ENCODE measurements around the gene SIN3A.
A peak's percentile ranks its signal among the peaks of the same experiment; 100 is the strongest.

The SIN3A gene

DNA sequence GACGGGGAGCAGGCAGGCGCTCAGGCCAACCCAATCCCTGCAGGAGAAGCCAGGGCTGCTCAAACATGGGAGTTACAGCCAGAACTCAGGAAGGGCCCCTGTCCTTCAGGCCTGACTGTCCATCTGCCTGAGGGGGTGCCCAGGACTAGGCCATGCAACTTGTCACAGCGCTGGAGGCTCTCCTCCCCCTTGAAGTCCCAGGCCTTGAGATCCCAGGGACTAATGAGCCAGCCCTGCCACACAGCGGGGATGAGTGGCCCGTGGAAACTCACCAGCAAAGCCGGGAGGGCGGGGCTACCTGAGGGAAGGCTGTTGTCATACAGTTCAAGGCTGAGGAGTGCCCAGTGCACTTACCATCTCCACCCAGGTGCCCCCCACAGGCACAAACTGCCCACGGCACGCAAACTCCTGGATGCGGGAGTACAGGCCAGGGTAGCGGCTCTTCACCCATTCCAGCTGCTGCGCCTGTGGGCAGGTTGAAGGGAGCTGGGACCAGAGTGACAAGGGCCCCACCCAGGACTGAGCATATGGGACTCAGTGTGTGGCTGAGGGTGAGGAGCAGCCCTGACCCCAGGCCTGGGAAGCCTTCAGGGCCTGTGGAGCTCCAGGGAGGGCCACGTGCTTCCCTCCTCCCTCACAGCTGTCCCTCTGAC is 89.4 kb downstream of the SIN3A start:
- Mint-ChIP-seq H3K4me1 (ENCODE audit: low read depth) (peaks cover 6% of the 10 kb centered on the region), H3K27ac (peak overlapping the region; percentile 25), H3K27me3 (no peaks in the 10 kb centered on the region), H3K36me3 (ENCODE audit: low read depth) (peaks cover 100% of the 10 kb centered on the region), H3K4me3 (no peak overlapping the region), H3K9me3 (no peaks in the 10 kb centered on the region)
- intact Hi-C loops (cut with micrococcal nuclease): no loop called here

DNA sequence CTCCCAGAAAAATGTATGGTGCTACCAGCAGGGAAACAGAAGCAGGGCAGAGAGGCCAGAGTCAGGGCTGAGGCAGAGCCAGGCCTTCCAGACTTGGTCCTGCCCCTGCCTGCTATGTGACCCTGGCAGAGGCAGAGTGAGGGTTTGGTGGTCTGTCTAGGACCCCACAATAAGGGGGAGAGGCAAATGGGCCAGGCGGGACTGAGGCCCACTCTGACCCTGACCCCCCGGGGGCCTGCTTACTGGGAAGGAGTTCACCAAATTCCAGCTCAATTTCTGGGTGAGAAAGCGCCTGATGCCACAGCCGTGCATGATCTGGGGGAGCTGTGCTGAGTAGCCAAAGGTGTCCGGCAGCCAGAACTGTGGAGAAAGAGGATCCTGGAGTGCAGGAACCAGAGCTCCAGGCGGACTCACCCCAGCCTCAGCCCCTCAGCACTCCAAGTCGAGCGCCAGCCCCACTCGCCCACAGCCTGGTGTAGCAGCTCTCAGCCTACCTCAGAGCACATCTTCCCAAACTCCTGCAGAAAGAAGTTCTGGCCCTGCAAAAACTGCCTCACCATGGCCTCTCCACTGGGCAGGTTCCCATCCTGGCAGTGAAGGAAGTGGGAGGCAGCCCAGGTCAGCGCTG is 90.0 kb downstream of the SIN3A start:
- Mint-ChIP-seq H3K4me1 (ENCODE audit: low read depth) (peaks cover 6% of the 10 kb centered on the region), H3K27ac (no peak overlapping the region), H3K27me3 (no peaks in the 10 kb centered on the region), H3K4me3 (no peak overlapping the region), H3K9me3 (no peaks in the 10 kb centered on the region), H3K36me3 (ENCODE audit: low read depth) (peaks cover 100% of the 10 kb centered on the region)
- intact Hi-C loops (cut with micrococcal nuclease): no loop called here

DNA sequence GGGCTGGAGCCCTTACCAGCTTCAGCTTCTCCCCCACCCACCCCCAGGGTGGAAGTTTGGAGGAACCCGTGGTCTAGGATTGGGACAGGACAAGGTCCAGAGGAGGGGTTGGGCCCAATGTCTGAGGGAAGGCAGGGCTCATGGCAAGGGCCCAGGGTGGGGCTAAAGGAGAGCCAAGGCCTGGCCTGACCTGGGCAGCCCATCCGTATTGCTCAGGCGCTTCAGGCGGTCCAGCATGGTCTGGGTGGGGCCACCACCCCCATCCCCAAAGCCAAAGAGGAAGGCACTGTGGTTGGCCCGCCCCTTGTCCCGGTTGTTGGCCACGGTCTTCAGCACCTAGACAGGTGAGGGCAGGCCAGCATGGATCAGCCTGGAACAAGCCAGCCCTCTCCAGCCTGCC is 90.6 kb downstream of the SIN3A start:
- H3K27me3 Mint-ChIP-seq: no peaks in the 10 kb centered on the region
- no peak overlapping the region for H3K27ac Mint-ChIP-seq
- peaks cover 100% of the 10 kb centered on the region for H3K36me3 Mint-ChIP-seq (ENCODE audit: low read depth)
- intact Hi-C loops (cut with micrococcal nuclease): no loop called here
- H3K4me1 Mint-ChIP-seq (ENCODE audit: low read depth): peaks cover 6% of the 10 kb centered on the region
- H3K4me3 Mint-ChIP-seq: no peak overlapping the region
- H3K9me3 Mint-ChIP-seq: no peaks in the 10 kb centered on the region

DNA sequence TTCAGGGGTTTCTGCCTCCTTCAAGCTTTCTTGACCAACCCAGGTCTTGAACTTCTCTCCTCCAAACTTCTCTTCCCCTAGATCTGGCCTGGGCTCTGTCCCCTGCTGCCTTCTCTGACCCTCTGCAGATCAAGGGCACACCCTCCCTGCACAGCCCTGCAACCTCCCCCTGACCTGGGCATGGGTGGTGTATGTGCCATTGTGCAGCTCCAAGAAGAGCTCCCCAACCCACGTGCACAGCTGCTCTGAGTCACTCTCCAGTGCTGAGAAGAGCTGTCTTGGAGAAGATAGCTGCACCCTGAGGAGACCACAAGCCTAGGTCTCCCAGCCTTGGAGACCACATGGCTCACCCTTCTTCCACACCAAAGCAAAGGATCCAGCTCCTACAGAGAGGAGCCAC is 91.1 kb downstream of the SIN3A start:
- Mint-ChIP-seq H3K4me1 (ENCODE audit: low read depth) (peaks cover 6% of the 10 kb centered on the region), H3K27me3 (no peaks in the 10 kb centered on the region), H3K4me3 (no peak overlapping the region), H3K27ac (no peak overlapping the region), H3K36me3 (ENCODE audit: low read depth) (peaks cover 100% of the 10 kb centered on the region), H3K9me3 (no peaks in the 10 kb centered on the region)
- intact Hi-C loops (cut with micrococcal nuclease): no loop called here

DNA sequence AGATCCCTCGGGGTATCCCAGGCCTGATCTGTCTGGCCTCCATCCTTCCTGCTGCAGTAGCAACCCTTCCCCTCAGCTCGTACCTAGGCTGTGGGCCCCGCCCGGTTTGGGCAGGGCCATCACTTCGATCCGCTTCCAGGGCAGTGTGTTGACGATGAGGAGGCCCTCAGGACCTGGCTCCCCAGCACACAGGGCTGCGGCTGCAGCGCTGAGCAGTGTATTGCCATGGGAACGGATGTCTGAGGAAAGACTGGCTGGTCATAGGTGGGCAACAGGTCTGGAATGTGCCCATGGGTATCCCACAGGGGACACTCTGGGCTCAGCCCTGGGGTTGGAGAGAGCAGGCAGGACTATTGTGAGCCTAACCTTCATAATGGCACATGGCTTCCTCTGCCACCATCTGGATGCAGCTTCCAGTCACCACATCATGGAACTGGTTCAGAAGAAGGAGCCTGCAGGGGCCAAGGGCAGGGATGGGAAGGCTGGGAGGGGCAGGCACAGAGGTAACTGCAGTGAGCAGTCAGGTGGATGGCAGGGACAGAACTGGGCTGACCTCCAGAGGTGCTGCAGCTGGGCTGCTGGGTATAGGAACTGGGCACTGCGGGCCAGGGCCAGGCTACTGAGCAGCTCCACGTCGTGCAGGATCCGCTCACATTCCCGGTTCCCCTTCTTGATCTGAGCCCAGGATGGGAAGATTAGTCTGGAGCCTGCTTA is 91.8 kb downstream of the SIN3A start:
- peaks cover 6% of the 10 kb centered on the region for H3K4me1 Mint-ChIP-seq (ENCODE audit: low read depth)
- no peaks in the 10 kb centered on the region for H3K27me3 Mint-ChIP-seq
- H3K27ac Mint-ChIP-seq: no peak overlapping the region
- H3K36me3 Mint-ChIP-seq (ENCODE audit: low read depth): peaks cover 100% of the 10 kb centered on the region
- H3K9me3 Mint-ChIP-seq: no peaks in the 10 kb centered on the region
- intact Hi-C loops (cut with micrococcal nuclease): no loop called here
- no peak overlapping the region for H3K4me3 Mint-ChIP-seq

DNA sequence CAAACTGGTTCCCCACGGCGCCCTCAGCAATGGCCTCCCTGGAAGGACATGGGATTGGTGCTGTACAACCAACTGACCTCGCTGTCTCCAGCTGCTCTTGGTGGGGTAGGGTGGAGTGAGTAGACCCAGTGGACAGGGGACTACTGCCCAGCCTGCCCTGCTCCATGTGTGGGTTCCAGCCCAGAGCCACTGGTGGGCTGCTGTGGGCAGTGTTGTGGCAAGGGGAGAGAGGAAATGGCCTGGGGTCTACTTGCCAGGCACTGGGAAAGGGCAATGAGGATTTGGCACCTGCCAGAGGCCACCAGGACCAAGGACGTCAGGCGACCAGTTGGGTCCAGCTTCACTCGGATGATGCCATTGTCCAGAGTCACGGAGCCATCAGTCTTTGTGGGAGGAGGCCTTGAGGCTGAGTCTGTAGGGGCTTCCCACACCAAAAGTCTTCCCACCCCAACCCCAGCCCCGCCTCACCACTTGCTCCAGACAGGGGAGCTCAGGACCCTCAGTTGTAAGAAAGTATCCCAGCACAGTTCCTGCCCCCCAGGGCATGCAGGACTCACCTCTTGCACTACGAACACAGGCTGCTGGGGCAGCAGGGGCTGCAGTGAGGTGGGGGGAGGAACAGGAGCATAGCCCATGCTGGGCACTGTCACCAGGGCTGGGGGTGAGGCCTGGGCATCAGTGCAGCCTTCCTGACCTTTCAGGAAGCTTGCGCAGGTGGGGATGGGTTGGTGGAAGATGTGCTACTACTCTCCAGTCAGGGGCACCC is 92.5 kb downstream of the SIN3A start:
- H3K36me3 Mint-ChIP-seq (ENCODE audit: low read depth): peaks cover 100% of the 10 kb centered on the region
- intact Hi-C loops (cut with micrococcal nuclease): no loop called here
- no peak overlapping the region for H3K4me3 Mint-ChIP-seq
- no peaks in the 10 kb centered on the region for H3K9me3 Mint-ChIP-seq
- no peak overlapping the region for H3K27ac Mint-ChIP-seq
- peaks cover under 1% of the 10 kb centered on the region for H3K4me1 Mint-ChIP-seq (ENCODE audit: low read depth)
- H3K27me3 Mint-ChIP-seq: no peaks in the 10 kb centered on the region

DNA sequence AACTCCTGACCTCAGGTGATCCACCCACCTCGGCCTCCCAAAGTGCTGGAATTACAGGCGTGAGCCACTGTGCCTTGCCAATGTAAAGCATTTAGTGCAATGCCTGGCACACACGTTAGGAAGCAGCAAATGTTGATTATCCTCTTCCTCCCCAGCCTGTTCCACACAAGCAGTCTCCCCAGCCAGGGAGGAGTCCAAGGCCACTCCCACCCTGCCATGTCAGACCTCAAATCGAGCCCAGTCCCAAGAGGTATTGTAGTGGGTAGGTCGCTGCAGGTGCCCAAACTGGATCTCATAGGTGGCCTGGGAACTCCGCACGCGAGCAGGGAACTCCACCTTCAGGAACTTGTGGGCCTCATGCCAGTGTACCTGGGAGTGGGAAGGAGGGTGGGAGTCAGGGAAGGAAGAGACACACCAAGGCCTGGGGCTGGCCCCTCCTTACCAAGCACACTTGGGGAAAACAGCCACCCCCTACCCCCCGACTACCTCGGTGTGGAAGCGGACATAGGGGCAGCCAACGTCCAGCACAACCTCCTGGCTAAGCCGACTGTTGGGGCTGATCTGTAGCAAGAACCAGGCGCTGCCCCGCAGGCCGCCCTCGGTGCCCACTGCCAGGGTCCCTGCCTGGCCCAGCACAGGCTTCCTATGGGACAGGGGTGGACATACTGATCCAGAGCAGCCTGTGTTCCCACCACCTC is 93.4 kb downstream of the SIN3A start:
- no peaks in the 10 kb centered on the region for H3K4me1 Mint-ChIP-seq (ENCODE audit: low read depth)
- peaks cover 100% of the 10 kb centered on the region for H3K36me3 Mint-ChIP-seq (ENCODE audit: low read depth)
- no peaks in the 10 kb centered on the region for H3K27me3 Mint-ChIP-seq
- no peak overlapping the region for H3K4me3 Mint-ChIP-seq
- intact Hi-C loops (cut with micrococcal nuclease): no loop called here
- no peak overlapping the region for H3K27ac Mint-ChIP-seq
- H3K9me3 Mint-ChIP-seq: no peaks in the 10 kb centered on the region

DNA sequence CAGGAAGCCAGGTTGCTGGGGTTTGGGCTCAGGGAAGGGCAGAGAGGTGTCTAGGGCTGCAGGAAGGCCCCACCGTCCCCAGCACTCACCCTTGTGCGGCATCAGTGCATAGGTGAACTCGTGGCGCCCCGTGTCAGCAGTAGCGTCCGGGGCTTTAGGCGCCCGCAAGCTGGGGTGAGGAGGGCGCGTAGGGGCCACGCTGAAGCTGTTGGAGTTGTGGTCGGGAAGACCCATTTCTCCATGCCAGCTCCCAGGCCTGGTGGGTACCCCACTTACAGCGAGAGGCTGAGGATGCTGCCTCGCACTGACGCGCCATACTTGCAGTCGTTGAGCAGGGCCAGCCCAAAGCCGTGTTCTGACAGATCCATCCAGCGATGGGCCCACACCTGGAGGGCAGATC is 95.0 kb downstream of the SIN3A start:
- peaks cover 89% of the 10 kb centered on the region for H3K36me3 Mint-ChIP-seq (ENCODE audit: low read depth)
- no peaks in the 10 kb centered on the region for H3K27me3 Mint-ChIP-seq
- no peaks in the 10 kb centered on the region for H3K9me3 Mint-ChIP-seq
- H3K4me1 Mint-ChIP-seq (ENCODE audit: low read depth): no peaks in the 10 kb centered on the region
- H3K27ac Mint-ChIP-seq: no peak overlapping the region
- H3K4me3 Mint-ChIP-seq: no peak overlapping the region
- intact Hi-C loops (cut with micrococcal nuclease): no loop called here

DNA sequence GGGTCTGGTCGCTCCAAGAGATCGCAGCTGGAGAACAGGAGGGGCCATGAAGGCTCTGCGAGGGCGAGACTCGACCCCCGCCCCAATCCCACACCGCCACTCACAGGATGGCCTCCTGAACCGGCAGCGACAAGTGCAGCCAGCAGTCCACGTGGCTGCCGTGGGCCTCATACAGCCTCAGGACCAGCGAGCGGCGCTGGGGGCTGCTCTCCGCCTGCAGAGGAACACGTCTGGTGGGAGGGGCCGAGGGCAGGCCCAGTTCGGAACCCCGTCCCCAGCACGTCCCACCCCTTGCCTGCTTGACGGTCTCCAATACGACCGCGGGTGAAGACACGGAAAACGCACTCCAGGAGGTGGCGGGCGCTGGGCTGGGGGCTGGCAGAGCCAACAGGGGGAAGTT is 95.5 kb downstream of the SIN3A start:
- H3K36me3 Mint-ChIP-seq (ENCODE audit: low read depth): peaks cover 84% of the 10 kb centered on the region
- no peaks in the 10 kb centered on the region for H3K9me3 Mint-ChIP-seq
- intact Hi-C loops (cut with micrococcal nuclease): no loop called here
- H3K27ac Mint-ChIP-seq: no peak overlapping the region
- no peaks in the 10 kb centered on the region for H3K27me3 Mint-ChIP-seq
- no peak overlapping the region for H3K4me3 Mint-ChIP-seq
- H3K4me1 Mint-ChIP-seq (ENCODE audit: low read depth): peaks cover under 1% of the 10 kb centered on the region

DNA sequence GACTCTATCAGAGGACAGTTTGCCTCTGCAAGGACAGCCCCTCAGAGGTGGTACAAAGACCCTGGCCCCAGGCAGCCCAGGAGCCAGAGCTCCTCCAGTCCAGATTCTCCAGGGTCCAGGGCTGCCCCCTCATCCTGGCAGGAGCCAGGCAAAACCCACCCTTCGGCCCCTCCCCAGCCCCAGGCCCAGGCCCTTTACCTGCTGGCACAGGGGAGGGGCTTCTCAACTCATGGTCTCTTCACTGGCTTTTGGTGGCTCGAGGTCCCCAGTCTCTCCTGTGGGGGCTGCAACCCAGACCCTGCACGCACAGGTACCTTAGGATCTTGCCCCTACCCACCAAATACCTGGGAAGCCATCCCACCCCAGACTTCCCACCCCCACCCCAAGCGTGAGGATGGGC is 96.1 kb downstream of the SIN3A start:
- no peaks in the 10 kb centered on the region for H3K27me3 Mint-ChIP-seq
- peaks cover 7% of the 10 kb centered on the region for H3K4me1 Mint-ChIP-seq (ENCODE audit: low read depth)
- H3K27ac Mint-ChIP-seq: no peak overlapping the region
- no peaks in the 10 kb centered on the region for H3K9me3 Mint-ChIP-seq
- intact Hi-C loops (cut with micrococcal nuclease): no loop called here
- H3K36me3 Mint-ChIP-seq (ENCODE audit: low read depth): peaks cover 78% of the 10 kb centered on the region
- H3K4me3 Mint-ChIP-seq: no peak overlapping the region

DNA sequence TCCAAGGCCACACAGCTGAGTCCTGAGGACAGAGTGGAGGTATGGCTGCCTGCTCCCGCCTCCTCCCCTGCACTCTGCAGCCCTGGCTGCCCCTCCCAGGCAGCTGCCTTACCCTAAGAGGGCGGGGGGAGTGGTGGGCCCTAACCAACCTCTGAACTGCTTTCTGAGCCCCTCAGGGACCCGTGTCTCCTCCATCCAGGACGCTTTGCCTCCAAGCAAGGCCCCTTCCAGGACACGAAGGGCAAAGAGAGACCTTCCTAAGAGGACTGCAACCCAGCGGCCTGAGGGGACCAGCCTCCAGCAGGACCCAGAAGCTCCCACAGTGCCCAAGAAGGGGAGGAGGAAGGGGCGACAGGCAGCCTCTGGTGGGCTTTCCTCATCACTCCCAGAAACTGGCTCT is 97.0 kb downstream of the SIN3A start:
- Mint-ChIP-seq H3K4me1 (ENCODE audit: low read depth) (peaks cover 16% of the 10 kb centered on the region), H3K4me3 (no peak overlapping the region), H3K27me3 (peaks cover 7% of the 10 kb centered on the region), H3K36me3 (ENCODE audit: low read depth) (peaks cover 76% of the 10 kb centered on the region), H3K27ac (no peak overlapping the region), H3K9me3 (peaks cover 5% of the 10 kb centered on the region)
- intact Hi-C loops (cut with micrococcal nuclease): no loop called here

DNA sequence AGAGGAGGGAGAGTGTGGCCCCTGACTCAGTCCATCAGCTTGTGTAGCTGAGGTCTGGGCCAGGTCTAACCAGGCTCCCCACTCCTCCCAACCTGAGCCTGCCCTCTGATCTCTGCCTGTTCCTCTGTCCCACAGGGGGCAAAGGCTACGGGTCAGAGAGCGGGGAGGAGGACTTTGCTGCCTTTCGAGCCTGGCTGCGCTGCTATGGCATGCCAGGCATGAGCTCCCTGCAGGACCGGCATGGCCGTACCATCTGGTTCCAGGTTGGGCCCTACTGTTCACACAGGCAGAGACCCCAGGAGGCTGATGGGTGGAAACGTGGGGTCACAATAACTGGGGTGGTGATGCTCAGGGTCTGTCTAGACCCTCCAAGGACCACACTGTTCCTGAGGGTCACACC is 97.9 kb downstream of the SIN3A start:
- Mint-ChIP-seq H3K27ac (peak overlapping the region; percentile 3), H3K36me3 (ENCODE audit: low read depth) (peaks cover 68% of the 10 kb centered on the region)

DNA sequence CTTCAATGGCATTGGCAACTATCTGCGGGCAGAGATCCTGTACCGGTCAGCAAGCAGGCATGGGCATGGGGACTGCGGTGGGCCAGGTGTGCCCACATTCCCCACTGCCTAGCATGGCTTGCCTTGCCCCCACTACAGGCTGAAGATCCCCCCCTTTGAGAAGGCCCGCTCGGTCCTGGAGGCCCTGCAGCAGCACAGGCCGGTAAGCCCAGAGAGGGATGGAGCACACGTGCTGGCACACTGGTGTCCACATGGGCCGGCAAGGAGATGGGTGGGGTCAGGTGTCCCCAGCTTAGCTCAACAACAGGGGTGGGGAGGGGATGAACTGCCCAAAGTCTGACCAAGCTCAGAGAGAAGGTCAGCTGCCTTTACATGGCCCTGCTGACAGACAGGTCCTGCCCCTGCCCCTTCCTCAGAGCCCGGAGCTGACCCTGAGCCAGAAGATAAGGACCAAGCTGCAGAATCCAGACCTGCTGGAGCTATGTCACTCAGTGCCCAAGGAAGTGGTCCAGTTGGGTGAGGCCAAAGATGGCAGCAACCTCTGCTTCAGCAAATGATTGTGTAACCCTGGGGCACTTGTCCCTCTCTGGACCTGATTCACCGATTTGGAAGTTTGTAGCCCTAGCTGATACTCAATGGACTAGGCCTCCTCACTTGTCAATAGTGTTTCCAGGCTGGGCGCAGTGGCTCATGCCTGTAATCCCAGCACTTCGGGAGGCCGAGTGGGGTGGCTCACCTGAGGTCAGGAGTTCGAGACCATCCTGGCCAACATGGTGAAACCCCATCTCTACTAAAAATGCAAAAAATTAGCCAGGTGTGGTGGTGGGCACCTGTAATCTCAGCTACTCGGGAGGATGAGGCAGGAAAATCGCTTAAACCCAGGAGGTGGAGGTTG is 99.1 kb downstream of the SIN3A start:
- intact Hi-C loops (cut with micrococcal nuclease): no loop called here
- Mint-ChIP-seq H3K27ac (no peak overlapping the region), H3K4me3 (no peak overlapping the region), H3K36me3 (ENCODE audit: low read depth) (peaks cover 60% of the 10 kb centered on the region), H3K4me1 (ENCODE audit: low read depth) (peaks cover 32% of the 10 kb centered on the region), H3K27me3 (peaks cover 26% of the 10 kb centered on the region), H3K9me3 (peaks cover 7% of the 10 kb centered on the region)

More for the DNA sequence above, 97.9 kb downstream of the SIN3A start:
- H3K9me3 Mint-ChIP-seq: peaks cover 7% of the 10 kb centered on the region
- intact Hi-C loops (cut with micrococcal nuclease): no loop called here
- H3K4me1 Mint-ChIP-seq (ENCODE audit: low read depth): peaks cover 24% of the 10 kb centered on the region
- H3K27me3 Mint-ChIP-seq: peaks cover 16% of the 10 kb centered on the region
- H3K4me3 Mint-ChIP-seq: no peak overlapping the region
